Vagina (tissue), 2 donors: ENCODE measurements around the gene KCNC3.
"Not testable (repeated sequence)": the region's sequence is repeated elsewhere in the genome, so short reads cannot be mapped to it uniquely, and the experiment has no call there.

Experiments used
- CTCF ChIP-seq, 3 experiments: fragments of 450-650 bp in 2 of 3; fragments of 200-600 bp in 1 of 3; sonication (generic) in 1 of 3; IDR thresholded peaks; one replicate each; pipeline ENCODE4 v1.5.1; 2017 to 2019; ENCODE audit warnings: antibody characterized with exemption in 3 of 3, mild to moderate bottlenecking in 2 of 3, moderate library complexity in 2 of 3
- POLR2A ChIP-seq, 2 donors: fragments of 450-650 bp; IDR thresholded peaks; one replicate each; pipeline ENCODE4 v1.6.1; 2017; ENCODE audit warnings: antibody characterized with exemption in 2 of 2, mild to moderate bottlenecking in 2 of 2, moderate library complexity in 2 of 2
- POLR2AphosphoS5 ChIP-seq, 2 donors: sonication (generic); formaldehyde crosslinking; IDR thresholded peaks; one replicate each; pipeline ENCODE4 v1.9.0; 2017; ENCODE audit warnings: antibody characterized with exemption in 2 of 2, mild to moderate bottlenecking in 2 of 2, low read depth in 1 of 2; ENCODE audit not compliant: insufficient read depth in 1 of 2

GRCh38 chr19:50337031-50337430, 7.9 kb upstream of the KCNC3 start:
- not testable (repeated sequence) for TF ChIP-seq CTCF (IDR thresholded peaks at IDR 0.05); POLR2A (IDR thresholded peaks at IDR 0.05); POLR2AphosphoS5 (IDR thresholded peaks at IDR 0.05; ENCODE audit: insufficient read depth in 1 of 2, low read depth in 1 of 2)
